Cerebellar cortex (tissue), 1 donor: Measurements from ENCODE around the gene DEFB127.
"Not testable (repeated sequence)": the region's sequence is repeated elsewhere in the genome, so short reads cannot be mapped to it uniquely, and the experiment has no call there.

Experiments
- DNase-seq: peaks from one replicate; pipeline ENCODE4 v3.0.0-alpha.2; 2015; ENCODE audit warnings: low spot score

DEFB127 gene, protein sequence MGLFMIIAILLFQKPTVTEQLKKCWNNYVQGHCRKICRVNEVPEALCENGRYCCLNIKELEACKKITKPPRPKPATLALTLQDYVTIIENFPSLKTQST

GRCh38 chr20:157154-157553, at the start of gene DEFB127:
DEFB127 (plus strand) TSS chr20:157454; CDS start chr20:157545, 91 bp downstream.
- DNase-seq, result no peak

DNA sequence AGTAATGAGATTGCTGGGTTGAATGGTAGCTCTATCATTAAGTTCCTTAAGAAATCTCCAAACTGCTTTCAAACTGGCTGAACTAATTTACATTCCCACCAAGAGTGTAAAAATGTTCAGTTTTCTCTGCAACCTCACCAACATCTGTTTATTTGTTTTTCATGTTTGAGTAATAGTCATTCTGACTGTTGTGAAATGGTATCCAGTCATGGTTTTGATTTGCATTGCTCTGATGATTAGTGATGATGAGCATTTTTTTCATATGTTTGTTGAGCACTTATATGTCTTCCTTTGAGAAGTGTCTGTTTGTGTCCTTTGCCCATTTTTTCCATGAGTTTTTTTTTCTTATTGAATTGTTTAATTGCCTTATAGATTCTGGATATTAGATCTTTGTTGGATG, 44.9 kb upstream of the DEFB127 start:
- no peak for DNase-seq

GRCh38 chr20:117518-117917, 39.7 kb upstream of the DEFB127 start:
- DNase-seq, result no peak

DNA sequence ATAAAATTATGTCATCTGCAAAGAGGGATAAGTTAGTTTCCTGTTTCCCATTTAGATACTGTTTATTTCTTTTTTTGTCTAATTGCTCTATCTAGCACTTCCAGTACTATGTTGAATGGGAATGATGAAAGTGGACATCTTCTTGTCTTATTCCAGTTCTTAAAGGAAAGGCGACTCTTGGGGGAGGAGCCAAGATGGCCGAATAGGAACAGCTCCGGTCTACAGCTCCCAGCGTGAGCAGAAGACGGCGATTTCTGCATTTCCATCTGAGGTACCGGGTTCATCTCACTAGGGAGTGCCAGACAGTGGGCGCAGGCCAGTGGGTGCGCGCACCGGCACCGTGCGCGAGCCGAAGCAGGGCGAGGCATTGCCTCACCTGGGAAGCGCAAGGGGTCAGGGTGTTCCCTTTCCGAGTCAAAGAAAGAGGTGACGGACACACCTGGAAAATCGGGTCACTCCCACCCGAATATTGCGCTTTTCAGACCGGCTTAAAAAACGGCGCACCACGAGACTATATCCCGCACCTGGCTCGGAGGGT, 27.4 kb upstream of the DEFB127 start:
- not testable (repeated sequence) for DNase-seq

DNA sequence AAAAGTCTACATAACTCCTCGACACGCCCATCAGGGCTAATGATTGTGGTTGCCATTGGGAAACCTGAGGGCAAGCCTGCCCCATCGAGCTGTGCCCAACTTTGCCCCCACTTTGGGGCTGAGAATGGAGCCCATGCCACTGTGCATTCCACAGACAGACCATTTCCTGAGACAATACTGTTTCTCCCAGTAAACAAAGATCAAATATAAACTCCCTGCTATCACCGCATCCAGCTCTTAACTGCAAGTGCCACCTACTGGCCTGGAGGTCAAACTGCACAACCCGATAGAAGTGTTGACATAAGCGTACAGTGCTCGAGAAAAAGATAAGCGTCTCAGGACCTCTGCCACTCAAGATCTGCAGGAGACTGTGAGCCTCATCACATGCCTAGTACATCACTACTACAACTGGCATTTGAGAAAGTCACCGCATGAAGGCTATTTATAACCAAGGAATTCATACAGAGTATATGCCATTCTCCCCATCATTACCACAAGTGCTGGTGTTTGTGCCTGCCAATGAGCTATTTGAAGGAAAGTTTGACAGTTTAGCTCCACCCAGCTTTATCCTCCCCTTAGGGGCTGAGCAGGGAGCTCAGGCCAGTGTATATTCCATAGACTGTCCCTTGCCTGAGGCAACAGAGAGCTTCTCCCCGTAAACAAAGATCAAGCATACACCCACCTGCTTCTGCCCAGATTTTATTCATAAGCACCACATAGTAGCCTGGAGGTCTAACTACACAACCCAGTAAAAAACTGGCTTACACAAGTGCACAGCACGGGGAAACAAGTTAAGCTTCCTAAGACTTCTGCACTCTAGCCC, 19.4 kb upstream of the DEFB127 start:
- no peak for DNase-seq

DNA sequence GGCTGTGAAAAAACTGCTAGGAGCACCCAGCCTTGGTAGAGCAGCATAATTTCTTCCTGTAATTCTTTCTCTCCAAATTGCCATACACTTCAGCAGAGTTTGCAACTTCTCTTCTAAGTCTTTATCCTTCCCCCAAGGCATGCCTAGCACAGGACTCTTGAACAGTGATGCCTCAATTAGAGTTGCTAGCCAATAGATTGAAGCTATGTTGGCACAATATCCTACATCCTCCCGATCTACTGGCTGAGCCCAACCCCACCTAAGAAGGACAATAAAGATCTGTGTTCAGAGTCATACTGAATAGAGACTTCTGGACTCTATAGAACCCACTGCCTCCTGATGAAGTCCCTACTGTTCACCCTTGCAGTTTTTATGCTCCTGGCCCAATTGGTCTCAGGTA, 15.0 kb upstream of the DEFB127 start, which contains the start of gene DEFB126:
Gene DEFB126, plus strand, starts transcription at position 301 of the 400 bp plus-strand sequence. Its CDS starts 39 bp downstream, at position 340.
- no peak for DNase-seq

- DNase-seq, result no peak
These were observed 11.4 kb upstream of the DEFB127 start for GRCh38 chr20:145877-146276.

- no peak for DNase-seq
These were observed 5.1 kb upstream of the DEFB127 start for GRCh38 chr20:152131-152530.

DNA sequence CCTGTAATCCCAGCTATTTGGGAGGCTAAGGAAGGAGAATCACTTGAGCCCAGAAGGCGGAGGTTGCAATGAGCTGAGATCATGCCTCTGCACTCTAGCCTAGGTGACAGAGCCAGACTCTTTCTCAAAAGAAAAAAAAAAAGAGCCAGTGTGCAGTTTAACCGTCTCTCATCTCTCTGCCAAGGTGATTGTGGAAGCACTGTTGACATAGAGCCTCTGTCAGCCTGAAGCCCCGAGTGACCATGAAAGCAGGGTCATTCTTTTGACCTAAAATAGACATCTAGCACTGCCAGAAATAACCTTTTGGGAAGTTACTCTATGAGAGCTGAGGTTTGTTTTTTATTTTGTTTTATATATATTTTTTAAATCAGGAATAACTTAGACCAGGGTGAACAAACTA, 7.4 kb downstream of the DEFB127 start:
- DNase-seq, result no peak

- DNase-seq, result peak; percentile 83
These were observed 11.6 kb downstream of the DEFB127 start for GRCh38 chr20:168876-169275.

GRCh38 chr20:184288-184687, 27.0 kb downstream of the DEFB127 start:
- DNase-seq, result no peak

- no peak for DNase-seq
These were observed 30.5 kb downstream of the DEFB127 start for GRCh38 chr20:187733-188132.

DNA sequence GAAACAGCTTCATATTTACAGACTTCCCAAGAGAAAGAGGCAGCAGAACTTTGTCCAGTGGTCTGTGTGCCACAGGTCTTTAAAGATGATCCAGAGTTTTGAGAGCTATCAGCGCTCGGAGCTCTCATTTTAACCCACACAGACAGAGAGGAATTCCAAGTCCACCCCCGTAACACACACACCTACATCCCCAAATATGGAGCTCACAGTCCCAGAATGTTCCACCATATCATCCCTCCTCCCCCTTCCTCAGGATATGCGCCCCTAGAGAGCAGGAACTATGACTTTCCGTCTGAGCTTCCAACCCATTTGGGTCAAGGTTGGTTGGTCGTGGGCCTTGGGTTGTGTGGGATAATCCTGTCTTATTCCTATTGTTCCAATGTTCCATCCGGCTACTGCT, 32.4 kb downstream of the DEFB127 start, which contains the start of gene DEFB128:
Gene DEFB128, minus strand, starts transcription at position 101 of the 400 bp plus-strand sequence. Its CDS starts 88 bp downstream, at position 13.
- no peak for DNase-seq

- DNase-seq, result no peak
These were observed 41.0 kb downstream of the DEFB127 start for GRCh38 chr20:198225-198624.

- no peak for DNase-seq
These were observed 42.7 kb downstream of the DEFB127 start for GRCh38 chr20:199996-200395.

DNA sequence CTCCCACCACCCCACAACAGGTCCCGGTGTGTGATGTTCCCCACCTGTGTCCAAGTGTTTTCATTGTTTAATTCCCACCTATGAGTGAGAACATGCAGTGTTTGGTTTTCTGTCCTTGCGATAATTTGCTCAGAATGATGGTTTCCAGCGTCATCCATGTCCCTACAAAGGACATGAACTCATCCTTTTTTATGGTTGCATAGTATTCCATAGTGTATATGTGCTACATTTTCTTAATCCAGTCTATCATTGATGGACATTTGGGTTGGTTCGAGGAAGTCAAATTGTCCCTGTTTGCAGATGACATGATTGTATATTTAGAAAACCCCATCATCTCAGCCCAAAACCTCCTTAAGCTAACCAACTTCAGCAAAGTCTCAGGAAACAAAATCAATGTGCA, 46.4 kb downstream of the DEFB127 start:
- DNase-seq, result not testable (repeated sequence)
